Body of pancreas (tissue), 4 donors: ENCODE results near the gene CDK11B.

Experiments used
- POLR2A ChIP-seq, 3 donors: fragments of 450-650 bp; IDR thresholded peaks; one replicate each; pipeline ENCODE4 v1.6.1; 2016; ENCODE audit warnings: antibody characterized with exemption in 3 of 3, mild to moderate bottlenecking in 2 of 3
- TF ChIP-seq, protein P1 (sequence below), 7 experiments: fragments of 450-650 bp in 4 of 7; fragments of 200-600 bp in 3 of 7; sonication (generic) in 3 of 7; IDR thresholded peaks; one replicate each; pipeline ENCODE4 v1.5.1; 2016 to 2019; ENCODE audit warnings: antibody characterized with exemption in 7 of 7

GRCh38 chr1:1606232-1606631 lies 52.6 kb downstream of the CDK11B start:
- TF ChIP-seq POLR2A (IDR thresholded peaks at IDR 0.05) = no peak
- TF ChIP-seq, protein P1, sequence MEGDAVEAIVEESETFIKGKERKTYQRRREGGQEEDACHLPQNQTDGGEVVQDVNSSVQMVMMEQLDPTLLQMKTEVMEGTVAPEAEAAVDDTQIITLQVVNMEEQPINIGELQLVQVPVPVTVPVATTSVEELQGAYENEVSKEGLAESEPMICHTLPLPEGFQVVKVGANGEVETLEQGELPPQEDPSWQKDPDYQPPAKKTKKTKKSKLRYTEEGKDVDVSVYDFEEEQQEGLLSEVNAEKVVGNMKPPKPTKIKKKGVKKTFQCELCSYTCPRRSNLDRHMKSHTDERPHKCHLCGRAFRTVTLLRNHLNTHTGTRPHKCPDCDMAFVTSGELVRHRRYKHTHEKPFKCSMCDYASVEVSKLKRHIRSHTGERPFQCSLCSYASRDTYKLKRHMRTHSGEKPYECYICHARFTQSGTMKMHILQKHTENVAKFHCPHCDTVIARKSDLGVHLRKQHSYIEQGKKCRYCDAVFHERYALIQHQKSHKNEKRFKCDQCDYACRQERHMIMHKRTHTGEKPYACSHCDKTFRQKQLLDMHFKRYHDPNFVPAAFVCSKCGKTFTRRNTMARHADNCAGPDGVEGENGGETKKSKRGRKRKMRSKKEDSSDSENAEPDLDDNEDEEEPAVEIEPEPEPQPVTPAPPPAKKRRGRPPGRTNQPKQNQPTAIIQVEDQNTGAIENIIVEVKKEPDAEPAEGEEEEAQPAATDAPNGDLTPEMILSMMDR (IDR thresholded peaks at IDR 0.05) = no peak
